ENCODE data around the gene ANKRD12.

The ANKRD12 gene

DNA sequence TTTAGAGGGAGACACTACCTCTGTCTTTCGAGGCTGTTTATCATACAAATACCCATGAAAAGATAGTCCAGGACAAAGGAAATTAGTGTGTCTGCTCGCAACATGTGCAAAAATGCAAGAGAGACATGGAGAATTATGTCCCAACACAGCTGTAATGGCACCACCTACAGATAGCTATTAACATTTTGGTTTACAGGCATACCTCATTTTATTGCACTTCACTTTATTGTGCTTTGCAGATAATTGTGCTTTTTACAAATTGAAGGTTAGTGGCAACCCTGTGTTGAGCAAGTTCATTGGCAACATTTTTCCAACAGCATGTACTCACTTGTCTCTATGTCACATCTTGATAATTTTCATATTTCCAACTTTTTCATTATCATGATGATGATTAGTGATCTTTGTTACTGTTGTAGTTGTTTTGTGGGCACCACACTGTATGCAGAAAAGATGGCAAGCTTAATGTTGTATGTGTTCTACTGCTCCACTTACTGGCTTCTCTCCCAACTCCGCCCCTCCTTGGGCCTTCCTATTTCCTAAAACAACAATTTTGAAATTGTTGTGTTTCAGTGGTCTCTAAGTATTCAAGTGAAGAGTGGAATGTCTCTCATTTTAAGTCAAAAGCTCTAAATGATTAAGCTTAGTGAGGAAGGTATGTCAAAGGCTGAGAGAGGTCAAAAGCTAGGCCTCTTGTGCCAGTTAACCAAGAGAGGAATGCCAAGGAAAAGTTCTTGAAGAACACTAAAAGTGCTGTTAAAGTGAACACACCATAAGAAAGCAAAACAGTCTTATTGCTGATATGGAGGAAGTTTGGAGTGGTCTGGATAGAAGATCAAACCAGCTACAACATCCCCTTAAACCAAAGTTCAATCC lies 52.0 kb downstream of the ANKRD12 start:
- H3K79me2 ChIP-seq (ENCODE audit: low read length) = peaks cover 68% of the 10 kb centered on the region
- no peak overlapping the region for H3K4me2 ChIP-seq (ENCODE audit: low read length)
- TF ChIP-seq, protein P1, sequence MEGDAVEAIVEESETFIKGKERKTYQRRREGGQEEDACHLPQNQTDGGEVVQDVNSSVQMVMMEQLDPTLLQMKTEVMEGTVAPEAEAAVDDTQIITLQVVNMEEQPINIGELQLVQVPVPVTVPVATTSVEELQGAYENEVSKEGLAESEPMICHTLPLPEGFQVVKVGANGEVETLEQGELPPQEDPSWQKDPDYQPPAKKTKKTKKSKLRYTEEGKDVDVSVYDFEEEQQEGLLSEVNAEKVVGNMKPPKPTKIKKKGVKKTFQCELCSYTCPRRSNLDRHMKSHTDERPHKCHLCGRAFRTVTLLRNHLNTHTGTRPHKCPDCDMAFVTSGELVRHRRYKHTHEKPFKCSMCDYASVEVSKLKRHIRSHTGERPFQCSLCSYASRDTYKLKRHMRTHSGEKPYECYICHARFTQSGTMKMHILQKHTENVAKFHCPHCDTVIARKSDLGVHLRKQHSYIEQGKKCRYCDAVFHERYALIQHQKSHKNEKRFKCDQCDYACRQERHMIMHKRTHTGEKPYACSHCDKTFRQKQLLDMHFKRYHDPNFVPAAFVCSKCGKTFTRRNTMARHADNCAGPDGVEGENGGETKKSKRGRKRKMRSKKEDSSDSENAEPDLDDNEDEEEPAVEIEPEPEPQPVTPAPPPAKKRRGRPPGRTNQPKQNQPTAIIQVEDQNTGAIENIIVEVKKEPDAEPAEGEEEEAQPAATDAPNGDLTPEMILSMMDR (IDR thresholded peaks at IDR 0.05; ENCODE audit: low read depth, low read length) = no peak
- no peak for TF ChIP-seq EZH2phosphoT487 (IDR thresholded peaks at IDR 0.05; ENCODE audit: low read depth)
- H3K9ac ChIP-seq (ENCODE audit: low read length) = no peak overlapping the region
- H3K27me3 ChIP-seq (ENCODE audit: low read depth, low read length) = no peaks in the 10 kb centered on the region
- no peaks in the 10 kb centered on the region for H3K9me3 ChIP-seq (ENCODE audit: insufficient read depth, low read length)
- no peaks in the 10 kb centered on the region for H3K4me1 ChIP-seq (ENCODE audit: low read length)
- H4K20me1 ChIP-seq (ENCODE audit: insufficient read depth, low read length) = peaks cover 70% of the 10 kb centered on the region
- H3K4me3 ChIP-seq (ENCODE audit: low read length) = no peak overlapping the region
- no peak overlapping the region for H2AFZ ChIP-seq (ENCODE audit: low read depth, low read length)
- peaks cover 74% of the 10 kb centered on the region for H3K36me3 ChIP-seq (replicated peaks; ENCODE audit: low read depth, low read length)
- H3K27ac ChIP-seq (ENCODE audit: low read length) = no peak overlapping the region

- Histone ChIP-seq H3K79me2 (ENCODE audit: low read length) (peaks cover 69% of the 10 kb centered on the region), H3K4me1 (ENCODE audit: low read length) (no peaks in the 10 kb centered on the region), H4K20me1 (ENCODE audit: insufficient read depth, low read length) (peaks cover 67% of the 10 kb centered on the region), H3K4me2 (ENCODE audit: low read length) (no peak overlapping the region), H3K27me3 (ENCODE audit: low read depth, low read length) (no peaks in the 10 kb centered on the region), H3K9ac (ENCODE audit: low read length) (no peak overlapping the region), H3K27ac (ENCODE audit: low read length) (no peak overlapping the region), H2AFZ (ENCODE audit: low read depth, low read length) (no peak overlapping the region), H3K4me3 (ENCODE audit: low read length) (no peak overlapping the region), H3K36me3 (replicated peaks; ENCODE audit: low read depth, low read length) (peaks cover 75% of the 10 kb centered on the region), H3K9me3 (ENCODE audit: insufficient read depth, low read length) (no peaks in the 10 kb centered on the region)
- TF ChIP-seq, protein P1 (IDR thresholded peaks at IDR 0.05; ENCODE audit: low read depth, low read length) = no peak
- TF ChIP-seq EZH2phosphoT487 (IDR thresholded peaks at IDR 0.05; ENCODE audit: low read depth) = no peak
These were observed 52.9 kb downstream of the ANKRD12 start for GRCh38 chr18:9189491-9189890.

DNA sequence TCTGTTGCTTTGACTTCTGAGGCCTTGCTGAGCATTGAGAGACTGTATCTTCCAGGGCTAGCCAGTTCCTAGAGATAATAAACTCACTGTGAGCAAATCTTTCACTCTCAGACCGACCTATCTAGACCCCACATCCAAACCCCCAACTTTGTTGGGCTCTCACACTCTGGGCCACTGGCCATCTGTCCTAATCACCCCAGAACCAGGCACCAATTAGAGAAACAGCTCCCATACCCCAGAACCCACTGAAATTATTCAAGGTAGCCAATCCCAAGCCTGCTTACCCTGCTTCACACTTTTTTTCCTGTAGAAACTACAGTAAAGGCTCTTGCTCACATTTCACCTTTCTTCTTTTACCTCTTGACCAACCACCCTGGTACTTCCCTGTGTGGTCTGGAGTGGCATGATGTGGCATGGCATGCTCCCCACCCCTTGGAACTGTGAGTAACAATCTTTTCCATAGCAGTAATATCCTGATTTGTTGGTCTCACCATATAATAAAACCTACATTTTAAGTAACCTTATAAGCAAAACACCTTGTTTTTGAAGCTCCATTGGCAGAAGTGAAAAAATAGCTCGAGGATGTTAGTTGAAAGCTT lies 55.2 kb downstream of the ANKRD12 start:
- peaks cover 67% of the 10 kb centered on the region for H3K79me2 ChIP-seq (ENCODE audit: low read length)
- no peaks in the 10 kb centered on the region for H3K27me3 ChIP-seq (ENCODE audit: low read depth, low read length)
- no peaks in the 10 kb centered on the region for H3K9me3 ChIP-seq (ENCODE audit: insufficient read depth, low read length)
- peaks cover 50% of the 10 kb centered on the region for H4K20me1 ChIP-seq (ENCODE audit: insufficient read depth, low read length)
- H3K4me3 ChIP-seq (ENCODE audit: low read length) = no peak overlapping the region
- H2AFZ ChIP-seq (ENCODE audit: low read depth, low read length) = no peak overlapping the region
- no peak overlapping the region for H3K4me2 ChIP-seq (ENCODE audit: low read length)
- H3K9ac ChIP-seq (ENCODE audit: low read length) = no peak overlapping the region
- H3K36me3 ChIP-seq (replicated peaks; ENCODE audit: low read depth, low read length) = peaks cover 76% of the 10 kb centered on the region
- TF ChIP-seq, protein P1 (IDR thresholded peaks at IDR 0.05; ENCODE audit: low read depth, low read length) = no peak
- TF ChIP-seq EZH2phosphoT487 (IDR thresholded peaks at IDR 0.05; ENCODE audit: low read depth) = no peak
- no peaks in the 10 kb centered on the region for H3K4me1 ChIP-seq (ENCODE audit: low read length)
- H3K27ac ChIP-seq (ENCODE audit: low read length) = no peak overlapping the region

DNA sequence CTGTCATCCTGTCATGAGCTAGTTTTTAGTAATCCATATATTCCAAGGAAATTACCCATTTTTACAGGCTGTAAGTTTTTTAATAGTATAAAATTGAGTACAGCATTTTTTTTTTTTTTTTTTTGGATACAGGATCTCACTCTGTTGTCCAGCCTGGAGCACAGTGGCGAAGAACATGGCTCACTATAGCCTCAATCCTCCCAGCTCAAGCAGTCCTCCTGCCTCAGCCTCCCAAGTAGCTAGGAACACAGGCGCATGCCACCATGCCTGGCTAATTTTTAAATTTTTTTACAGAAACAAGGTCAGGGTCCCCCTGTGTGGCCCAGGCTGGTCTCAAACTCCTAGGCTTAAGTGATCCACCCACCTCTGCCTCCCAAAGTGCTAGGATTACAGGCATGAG lies 56.5 kb downstream of the ANKRD12 start:
- TF ChIP-seq, protein P1 (IDR thresholded peaks at IDR 0.05; ENCODE audit: low read depth, low read length) = no peak
- no peak for TF ChIP-seq EZH2phosphoT487 (IDR thresholded peaks at IDR 0.05; ENCODE audit: low read depth)
- H4K20me1 ChIP-seq (ENCODE audit: insufficient read depth, low read length) = peaks cover 51% of the 10 kb centered on the region
- H3K79me2 ChIP-seq (ENCODE audit: low read length) = peaks cover 63% of the 10 kb centered on the region

More for the DNA sequence above, 56.5 kb downstream of the ANKRD12 start:
- no peaks in the 10 kb centered on the region for H3K27me3 ChIP-seq (ENCODE audit: low read depth, low read length)
- no peak overlapping the region for H3K4me2 ChIP-seq (ENCODE audit: low read length)
- no peak overlapping the region for H3K9ac ChIP-seq (ENCODE audit: low read length)
- H3K36me3 ChIP-seq (replicated peaks; ENCODE audit: low read depth, low read length) = peaks cover 77% of the 10 kb centered on the region
- no peaks in the 10 kb centered on the region for H3K9me3 ChIP-seq (ENCODE audit: insufficient read depth, low read length)
- H3K27ac ChIP-seq (ENCODE audit: low read length) = no peak overlapping the region
- H3K4me3 ChIP-seq (ENCODE audit: low read length) = no peak overlapping the region
- H2AFZ ChIP-seq (ENCODE audit: low read depth, low read length) = no peak overlapping the region
- no peaks in the 10 kb centered on the region for H3K4me1 ChIP-seq (ENCODE audit: low read length)
